GM18873 (cell line): ENCODE results near the gene TBCC.

Experiments used
- ATAC-seq: cut with Tn5 transposase; IDR thresholded peaks from one replicate; pipeline ENCODE4 v1.9.1; 2021; ENCODE audit warnings: mild to moderate bottlenecking, moderate library complexity, moderate number of reproducible peaks; ENCODE audit not compliant: unreplicated experiment, low FRiP score

TBCC gene, protein sequence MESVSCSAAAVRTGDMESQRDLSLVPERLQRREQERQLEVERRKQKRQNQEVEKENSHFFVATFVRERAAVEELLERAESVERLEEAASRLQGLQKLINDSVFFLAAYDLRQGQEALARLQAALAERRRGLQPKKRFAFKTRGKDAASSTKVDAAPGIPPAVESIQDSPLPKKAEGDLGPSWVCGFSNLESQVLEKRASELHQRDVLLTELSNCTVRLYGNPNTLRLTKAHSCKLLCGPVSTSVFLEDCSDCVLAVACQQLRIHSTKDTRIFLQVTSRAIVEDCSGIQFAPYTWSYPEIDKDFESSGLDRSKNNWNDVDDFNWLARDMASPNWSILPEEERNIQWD

DNA sequence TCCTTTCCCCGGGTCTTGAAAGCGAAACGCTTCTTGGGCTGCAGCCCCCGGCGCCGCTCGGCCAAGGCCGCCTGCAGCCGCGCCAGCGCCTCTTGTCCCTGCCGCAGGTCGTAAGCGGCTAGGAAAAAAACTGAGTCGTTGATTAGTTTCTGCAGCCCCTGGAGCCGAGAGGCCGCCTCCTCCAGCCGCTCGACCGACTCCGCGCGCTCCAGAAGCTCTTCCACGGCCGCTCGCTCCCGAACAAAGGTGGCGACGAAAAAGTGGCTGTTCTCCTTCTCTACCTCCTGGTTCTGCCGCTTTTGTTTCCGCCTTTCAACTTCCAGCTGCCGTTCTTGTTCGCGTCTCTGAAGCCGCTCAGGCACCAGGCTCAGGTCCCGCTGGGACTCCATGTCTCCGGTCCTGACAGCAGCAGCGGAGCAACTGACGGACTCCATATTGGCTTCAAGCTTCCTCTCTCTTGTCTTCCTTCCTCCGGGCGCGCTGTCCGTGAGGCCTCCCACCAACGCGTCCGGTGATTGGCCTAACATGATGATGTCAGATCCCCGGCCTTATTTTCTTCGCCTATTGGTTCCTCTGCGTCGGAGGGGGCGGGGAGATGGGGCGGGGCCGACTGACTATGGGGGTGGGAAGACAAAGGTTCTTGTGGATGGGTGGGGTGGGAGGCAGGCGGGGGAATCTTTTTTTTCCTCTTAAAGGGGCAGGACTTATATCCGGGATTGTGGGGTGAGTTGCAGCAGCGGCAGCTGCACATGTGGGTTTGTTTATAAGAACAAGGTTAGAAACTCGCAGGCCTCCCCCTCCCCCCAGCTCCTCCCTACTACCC, at the start of gene TBCC:
TSS of gene TBCC (minus strand) at position 464 of the 823 bp plus-strand sequence. CDS start at position 434, 30 bp downstream.
- peak; percentile 66 for ATAC-seq

DNA sequence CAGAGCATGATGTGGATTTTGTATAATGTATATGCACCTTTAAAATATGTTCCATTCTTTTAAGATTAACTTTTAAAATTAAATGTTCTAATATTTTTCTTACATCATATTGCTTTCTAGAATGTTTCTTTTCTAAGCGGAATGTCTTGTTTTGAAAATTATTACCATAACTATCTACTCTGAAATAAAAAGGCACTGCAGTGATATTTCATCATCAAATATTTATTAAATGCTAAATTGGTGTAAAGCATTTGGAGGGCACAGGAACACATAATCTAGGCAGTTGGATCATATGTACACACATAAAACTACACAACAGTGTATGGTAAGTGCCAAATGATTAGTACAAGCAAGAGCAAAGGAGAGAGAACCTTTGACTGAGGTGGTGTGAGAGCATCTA, 49.7 kb upstream of the TBCC start:
- no peak for ATAC-seq

DNA sequence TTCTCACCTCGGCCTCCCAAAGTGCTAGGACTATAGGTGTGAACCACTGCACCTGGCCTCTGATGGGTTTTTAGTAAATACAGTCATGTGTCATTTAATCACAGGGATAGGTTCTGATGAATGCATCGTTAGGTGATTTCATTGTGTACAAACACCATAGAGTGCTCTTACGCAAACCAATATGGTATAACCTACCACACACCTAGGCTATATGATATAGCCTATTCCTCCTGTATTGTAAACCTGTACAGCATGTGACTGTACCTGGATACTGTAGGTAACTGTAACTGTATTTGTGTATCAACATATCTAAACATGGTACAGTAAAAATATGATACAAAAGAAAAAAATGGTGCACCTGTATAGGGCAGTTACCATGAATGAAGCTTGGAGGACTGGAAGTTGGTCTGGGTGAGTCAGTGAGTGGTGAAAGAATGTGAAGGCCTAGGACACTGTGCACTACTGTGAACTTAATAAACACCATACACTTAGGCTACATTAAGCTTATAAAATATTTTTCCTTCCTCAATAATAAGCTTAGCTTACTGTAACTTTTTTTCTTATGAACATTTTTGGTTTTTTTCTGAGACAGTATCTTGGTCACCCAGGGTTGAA, 45.9 kb upstream of the TBCC start:
- ATAC-seq: no peak

DNA sequence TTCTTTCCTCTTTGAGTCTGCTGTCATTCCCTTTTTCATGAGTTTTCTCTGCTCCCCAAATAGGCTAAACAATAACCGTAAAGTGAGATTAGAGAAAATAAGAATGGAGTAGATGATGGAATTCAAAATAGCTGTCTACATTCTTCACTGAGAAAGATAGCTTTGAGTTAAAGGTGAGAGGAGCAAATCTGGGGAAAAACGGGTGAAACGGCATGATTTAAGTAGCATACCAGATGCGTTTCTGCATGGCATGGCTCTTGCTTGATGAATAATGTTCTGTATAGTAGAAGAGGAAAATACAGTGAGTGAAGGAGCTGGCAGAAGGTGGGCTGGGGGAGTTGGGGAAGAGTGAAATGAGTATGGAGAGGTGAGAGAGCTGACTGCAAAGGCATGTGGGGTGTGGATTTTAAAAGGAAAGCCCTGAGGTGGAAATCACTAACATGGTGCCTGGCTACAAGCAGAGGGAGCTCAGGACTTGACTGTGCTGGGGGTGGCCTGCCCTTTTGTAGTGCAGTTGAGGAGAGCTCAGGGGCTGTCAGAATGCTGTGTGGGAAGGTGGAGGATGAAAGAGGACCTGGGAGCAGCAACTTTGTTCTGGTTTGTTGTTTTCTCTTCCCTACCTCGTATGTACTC, 44.8 kb upstream of the TBCC start:
- ATAC-seq: no peak

DNA sequence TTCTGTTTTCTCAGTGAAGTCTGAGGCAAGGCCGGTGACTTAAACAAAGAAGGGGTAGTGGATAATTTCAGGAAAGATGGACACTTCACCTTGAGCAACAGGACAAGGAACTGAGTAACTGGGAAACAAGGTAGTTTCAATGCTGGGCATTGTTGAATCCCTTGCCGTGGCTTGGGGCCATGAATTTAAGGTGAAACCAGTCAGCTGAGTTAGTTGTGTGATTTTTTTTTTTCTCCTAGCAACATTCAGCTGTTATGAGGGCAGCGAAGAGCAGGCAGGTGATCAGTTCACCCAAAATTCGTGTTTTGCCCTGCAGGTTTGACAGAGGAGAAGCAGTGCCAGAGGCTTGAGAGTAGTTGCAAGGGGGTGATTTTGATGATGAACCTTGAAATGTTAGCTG, 42.8 kb upstream of the TBCC start:
- ATAC-seq: no peak

DNA sequence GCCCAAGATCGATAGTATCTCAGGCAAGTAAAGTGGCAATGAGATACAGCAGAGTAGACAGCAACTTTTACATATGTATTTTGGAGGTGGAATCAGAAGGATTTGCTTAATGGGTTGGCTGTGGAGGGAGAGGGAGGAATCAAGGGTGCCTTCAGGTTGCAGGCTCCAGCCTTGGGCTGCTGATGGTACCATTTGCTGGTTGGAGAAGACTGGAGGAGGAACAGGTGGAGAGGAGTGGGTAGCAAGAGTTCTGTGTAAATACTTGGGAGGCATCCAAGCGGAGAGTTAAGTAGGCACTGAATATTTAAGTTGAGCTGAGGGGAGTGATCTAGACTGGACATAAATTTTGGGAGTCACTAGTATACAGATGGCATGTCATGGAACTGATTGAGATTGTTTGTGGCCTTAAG, 41.2 kb upstream of the TBCC start:
- ATAC-seq: no peak

DNA sequence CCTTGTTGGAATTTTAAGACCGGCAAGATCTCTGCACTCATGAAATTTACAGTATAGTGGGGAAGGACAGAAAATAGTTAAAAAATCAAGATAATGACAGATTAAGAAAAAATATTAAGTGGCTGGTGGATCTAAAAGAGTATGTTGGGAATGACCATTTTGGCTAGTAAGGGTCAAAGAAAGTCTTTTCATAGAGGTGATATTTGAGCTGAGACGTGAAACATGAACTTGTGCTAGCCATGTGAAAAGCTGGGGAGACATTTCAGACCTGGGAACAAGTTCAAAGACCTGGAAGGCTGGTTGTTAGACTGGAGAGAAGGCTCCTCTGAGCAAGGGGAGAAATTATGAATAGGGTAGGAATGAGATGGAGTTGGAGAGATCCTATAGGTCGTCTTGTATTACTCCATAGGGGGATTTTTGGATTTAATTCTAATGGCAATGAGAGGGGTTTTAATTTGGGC, 40.7 kb upstream of the TBCC start:
- no peak for ATAC-seq

DNA sequence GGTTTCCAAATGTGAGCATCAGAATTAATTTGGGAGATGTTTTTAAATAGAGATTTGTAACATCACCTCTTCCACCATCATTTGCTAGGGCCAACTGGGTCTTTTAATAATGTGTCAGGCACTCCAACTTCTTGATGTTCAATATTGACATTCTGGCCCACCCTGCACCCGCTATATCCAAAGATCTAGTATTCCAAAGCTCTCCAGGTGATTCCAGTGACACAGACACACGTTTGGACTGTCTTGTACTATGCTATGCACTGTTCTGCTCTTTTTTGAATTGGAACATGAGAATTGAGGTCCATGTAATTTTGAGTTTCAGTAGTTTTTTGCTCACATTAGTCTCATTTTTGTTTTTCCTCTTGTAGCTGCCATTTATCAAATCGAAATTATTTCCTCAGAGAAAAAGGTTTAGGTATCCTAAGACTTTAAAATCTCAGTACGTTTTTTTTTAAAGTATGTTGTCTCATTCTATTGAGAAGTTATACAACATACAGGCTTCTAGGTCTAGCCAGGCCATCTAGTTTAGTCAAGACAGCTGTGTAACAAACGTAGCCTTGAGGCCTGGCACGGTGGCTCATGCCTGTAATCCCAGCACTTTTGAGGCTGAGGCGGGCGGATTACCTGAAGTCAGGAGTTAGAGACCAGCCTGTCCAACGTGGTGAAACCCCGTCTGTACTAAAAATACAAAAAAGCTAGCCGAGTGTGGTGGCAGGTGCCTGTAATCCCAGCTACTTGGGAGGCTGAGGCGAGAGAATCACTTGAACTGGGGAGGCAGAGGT, 39.0 kb upstream of the TBCC start:
- no peak for ATAC-seq

DNA sequence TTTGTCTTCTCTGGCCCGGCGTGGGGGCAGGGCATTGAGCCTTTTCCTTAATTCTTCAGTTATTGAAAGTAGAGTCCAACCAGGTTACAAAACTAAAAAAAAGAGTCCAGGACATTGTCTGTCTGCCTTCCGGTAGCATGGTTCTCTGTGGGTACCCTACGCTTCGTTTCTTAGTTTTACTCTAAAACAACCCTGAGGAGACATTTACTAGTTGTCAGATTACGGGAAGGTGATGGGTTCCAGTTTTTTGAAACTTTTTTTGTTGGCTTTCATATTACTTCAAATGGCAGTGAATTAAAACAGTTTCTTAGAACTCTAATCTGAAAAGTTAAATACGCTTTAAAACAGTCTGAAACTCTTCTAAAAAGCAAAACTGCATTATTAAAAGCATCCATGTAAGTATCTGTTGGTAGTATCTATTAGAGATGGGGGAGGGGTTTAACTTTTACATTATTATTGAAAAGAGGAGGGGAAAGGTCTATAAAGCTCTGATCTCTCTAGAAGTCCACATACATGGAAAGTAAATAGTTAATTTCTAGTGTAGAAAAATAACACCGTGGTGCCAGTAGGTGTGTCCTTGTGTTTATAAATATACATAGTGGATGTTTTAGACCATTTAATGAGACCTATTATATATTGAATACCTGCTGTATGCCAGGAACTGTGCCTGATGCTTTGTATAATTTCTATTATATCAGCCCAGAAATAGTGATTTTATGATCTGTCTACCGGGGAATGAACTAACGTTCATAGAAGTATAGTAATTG, 38.2 kb upstream of the TBCC start:
- no peak for ATAC-seq

DNA sequence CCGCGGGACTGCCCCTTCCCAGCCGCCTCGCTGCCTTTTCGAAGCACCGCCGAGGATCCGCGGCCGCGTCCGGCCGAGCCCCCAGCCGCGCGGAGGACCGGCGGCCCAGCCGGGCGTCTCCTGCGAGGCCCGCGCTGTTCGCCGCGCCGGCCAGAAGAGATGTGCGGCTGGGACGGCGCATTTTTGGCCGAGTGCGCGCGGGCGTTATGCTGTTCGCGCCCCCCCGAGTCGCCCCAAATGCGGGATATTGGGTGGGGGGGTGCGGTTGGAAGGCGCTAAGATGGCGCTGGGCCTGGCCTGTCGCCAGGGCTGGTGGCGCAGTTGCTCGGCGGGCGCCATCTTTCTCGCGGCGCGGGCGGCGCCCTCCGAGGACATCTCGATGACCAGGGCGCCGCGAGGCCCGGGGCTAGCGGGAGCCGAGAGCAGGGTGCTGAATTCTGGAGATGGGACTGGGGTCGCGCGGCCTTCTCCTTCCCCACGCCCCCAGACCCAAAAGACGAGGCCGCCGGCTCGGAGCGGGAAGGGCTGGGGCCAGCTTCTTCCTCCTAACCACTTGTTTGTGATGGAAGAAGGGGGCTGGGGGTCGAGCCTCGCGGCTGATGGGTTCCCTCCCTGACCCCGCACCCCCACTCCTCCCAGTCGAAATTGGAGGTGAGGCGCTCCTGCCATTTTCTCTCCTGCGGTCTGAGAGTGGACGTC, 37.4 kb upstream of the TBCC start:
- ATAC-seq: no peak

DNA sequence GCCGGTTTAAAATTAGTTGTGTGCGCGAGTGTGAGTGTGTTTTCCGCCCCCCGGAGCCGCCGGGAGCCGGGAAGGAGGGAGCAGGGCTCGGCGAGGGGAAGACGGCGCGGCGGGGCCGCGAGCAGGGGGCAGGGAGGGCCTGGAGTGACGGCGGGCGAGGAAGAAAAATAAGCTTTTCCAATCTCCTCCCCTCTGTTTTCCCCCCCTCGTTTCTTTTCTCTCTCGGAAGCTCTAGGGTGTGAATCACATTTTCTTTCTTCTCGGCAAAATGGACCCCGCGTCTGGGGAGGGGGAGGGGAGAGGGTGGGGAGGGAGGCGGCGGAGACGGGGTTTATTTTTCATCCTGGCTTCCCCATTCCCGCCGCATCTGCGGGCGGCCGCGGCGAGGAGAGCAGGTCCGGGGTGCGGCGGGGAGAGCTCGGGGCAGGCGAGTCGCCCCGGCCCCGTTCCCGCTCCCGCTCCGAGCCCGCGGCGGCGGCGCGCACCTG, 36.8 kb upstream of the TBCC start:
- no peak for ATAC-seq

DNA sequence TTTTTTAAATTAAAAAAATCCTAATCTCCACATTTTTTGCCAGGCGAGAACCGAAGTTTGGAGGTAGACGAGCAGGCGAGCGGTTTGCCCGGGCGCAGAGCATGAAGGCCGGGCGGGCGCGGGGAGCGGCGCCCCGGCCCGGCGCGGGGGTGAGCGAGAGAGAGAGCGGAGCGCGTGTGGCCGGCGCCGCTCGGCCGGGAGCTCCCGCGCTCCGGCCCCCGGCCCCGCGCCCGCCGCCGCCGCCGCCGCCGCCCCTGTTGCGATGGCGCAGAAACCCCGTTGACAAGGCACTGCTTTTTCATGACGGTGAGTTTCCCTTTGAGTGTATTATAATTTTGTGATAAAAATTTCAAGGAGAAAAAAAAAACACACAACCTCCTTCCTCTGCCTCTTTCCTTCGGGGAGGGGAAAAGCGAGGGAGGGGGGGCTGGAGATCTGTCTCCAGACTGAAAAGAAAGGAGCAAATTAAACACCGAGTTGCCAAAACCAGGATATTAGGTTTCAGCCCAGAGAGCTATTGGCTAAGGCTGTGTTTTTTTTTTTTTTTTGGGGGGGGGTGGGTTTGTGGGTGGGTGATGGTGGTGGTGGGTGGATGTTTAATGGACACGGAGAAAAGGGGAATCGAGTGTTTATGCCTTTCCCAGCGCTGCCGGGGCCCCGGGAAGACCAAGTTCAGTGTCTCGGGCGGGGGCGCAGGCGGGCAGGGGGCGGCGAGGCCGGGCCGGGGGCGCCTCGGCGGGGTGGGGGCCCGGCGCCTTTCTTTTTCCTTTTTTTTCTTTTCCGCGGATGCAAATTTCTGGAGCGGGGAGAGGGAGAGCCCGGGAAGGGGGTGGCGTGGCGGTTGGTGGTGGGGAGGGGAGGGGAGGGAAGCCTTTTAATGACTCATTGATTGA, 36.1 kb upstream of the TBCC start, which contains the start of gene BICRAL:
TSS of gene BICRAL (plus strand) at position 257 of the 893 bp plus-strand sequence. CDS start 39,971 bp downstream, outside the sequence.
- no peak for ATAC-seq

DNA sequence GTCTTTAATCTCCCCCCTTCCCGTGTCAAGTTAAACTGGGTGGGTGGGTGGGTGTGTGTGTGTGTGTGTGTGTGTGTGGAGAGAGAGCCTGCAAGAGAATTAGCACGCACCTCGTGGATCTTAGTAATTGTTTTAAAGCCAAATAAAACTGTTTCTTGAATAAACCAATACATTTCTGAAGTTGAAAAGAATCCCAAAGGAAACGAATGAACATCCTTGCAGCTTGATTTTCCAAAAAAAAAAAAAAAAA, 35.6 kb upstream of the TBCC start:
- no peak for ATAC-seq

DNA sequence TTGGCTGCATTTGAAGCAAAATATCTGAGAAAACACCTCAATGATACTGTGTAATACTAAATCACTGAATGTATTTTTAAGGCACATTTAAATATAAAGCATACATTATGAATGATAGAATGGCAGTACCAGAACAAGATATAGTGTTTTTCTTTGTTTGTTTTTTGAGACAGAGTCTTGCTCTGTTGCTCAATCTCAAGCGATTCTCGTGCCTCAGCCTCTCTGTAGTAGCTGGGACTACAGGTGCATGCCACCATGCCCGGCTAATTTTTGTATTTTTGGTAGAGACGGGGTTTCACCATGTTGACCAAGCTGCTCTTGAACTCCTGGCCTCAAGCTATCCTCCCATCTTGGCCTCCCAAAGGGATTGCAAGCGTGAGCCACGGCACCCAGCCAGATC, 33.6 kb upstream of the TBCC start:
- ATAC-seq: no peak

DNA sequence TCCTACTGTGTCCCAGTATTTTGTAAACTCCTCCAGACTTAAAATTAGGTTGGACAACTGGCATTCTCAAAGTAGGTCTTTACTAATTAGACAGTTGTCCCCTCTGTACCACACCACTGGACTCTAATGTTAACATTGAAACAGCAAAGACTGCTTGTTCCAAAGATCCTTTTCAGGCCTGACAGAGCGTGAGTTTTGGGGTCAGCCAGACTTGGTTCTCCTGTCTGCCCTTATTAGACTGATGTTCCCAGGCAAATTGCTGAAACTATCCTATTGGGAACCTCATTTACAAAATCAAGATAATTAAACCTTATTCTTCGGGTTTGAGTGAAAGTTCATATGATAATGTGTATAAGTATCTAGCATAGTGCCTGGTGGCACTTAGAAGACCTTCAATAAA, 32.2 kb upstream of the TBCC start:
- no peak for ATAC-seq

DNA sequence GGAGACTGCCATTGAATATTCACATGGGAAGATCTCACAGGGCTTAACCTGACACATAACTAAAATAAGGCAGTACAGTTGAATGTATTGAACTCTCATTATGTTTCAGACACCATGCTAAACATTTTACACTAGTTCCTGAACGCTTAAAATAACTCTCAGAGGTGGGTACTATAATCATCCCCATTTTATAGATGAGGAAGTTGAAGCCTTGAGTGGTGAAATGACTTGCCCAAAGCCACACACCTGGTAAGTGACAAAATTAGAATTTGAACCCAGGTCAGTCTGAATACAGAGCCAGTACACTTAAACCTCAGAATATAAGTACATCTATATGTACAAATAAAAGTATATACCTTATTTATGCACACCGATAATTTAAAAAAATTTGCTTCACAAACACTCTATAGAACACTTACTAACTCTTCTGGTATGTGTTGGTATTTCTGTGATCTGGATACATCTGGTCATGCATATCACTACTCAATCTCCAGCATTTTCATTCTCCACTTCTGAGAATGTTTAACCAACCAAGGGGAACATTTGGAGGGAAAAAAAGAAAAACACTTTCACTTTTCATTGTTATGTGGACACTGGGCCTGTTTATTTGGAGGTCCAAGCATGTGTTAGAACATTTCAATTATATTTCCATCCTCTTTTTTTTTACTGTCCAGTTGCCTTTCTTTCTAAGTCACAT, 31.4 kb upstream of the TBCC start:
- ATAC-seq: no peak

DNA sequence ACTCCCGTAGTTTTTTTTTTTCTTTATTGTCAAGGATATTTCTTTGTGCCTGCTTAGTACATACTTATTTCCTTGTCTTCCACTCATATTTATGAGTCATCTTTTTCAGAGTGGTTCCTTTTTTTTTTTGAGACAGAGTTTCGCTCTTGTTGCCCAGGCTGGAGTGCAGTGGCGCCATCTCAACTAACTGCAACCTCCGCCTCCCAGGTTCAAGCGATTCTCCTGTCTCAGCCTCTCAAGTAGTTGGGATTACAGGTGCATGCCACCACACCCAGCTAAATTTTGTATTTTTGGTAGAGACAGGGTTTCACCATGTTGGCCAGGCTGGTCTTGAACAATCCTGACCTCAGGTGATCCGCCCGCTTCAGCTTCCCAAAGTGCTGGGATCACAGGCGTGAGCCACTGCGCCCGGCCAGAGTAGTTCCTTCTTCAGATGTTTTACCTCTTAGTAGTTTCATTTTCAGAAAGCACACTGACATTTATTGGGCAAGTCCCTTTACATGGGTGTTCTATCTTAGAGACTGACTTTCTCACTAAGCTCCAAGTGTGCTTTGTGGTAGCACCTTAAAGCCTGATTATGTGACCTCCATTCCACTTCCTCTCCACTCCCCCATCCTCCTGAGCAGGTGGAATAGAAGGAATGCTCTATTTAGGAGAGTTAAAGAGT, 29.1 kb upstream of the TBCC start:
- ATAC-seq: peak; percentile 40
